NCI-H2227 treated with DMSO at 0.1 percent for 48 hours (cell line): ENCODE data around the gene HOXB2.
A peak's percentile ranks its signal among the peaks of the same experiment; 100 is the strongest.
"Not testable (repeated sequence)": the region's sequence is repeated elsewhere in the genome, so short reads cannot be mapped to it uniquely, and the experiment has no call there.

ENCODE experiments used
- DNase-seq: peaks from one replicate; lab custom pipeline; 2025; lab: John Stamatoyannopoulos, UW

Gene HOXB2

GRCh38 chr17:48514477-48514876 is 30.4 kb downstream of the HOXB2 start:
- no peak for DNase-seq

- DNase-seq, result no peak
These were observed 31.0 kb downstream of the HOXB2 start for GRCh38 chr17:48513666-48514455.

GRCh38 chr17:48513097-48513496 is 31.8 kb downstream of the HOXB2 start:
- no peak for DNase-seq

GRCh38 chr17:48510761-48511604 is 33.9 kb downstream of the HOXB2 start:
- no peak for DNase-seq

- no peak for DNase-seq
These were observed 34.5 kb downstream of the HOXB2 start for GRCh38 chr17:48510381-48510760.

- not testable (repeated sequence) for DNase-seq
These were observed 35.2 kb downstream of the HOXB2 start for GRCh38 chr17:48509708-48510107.

- no peak for DNase-seq
These were observed 38.7 kb downstream of the HOXB2 start for GRCh38 chr17:48506246-48506645.

GRCh38 chr17:48505788-48506187 is 39.1 kb downstream of the HOXB2 start:
- no peak for DNase-seq

- no peak for DNase-seq
These were observed 40.0 kb downstream of the HOXB2 start for GRCh38 chr17:48504953-48505352.

GRCh38 chr17:48503747-48504146 is 41.2 kb downstream of the HOXB2 start:
- no peak for DNase-seq

- DNase-seq, result no peak
These were observed 42.0 kb downstream of the HOXB2 start for GRCh38 chr17:48502901-48503300.

- DNase-seq, result no peak
These were observed 42.6 kb downstream of the HOXB2 start for GRCh38 chr17:48502312-48502711.

- DNase-seq, result peak; percentile 58
These were observed 44.2 kb downstream of the HOXB2 start for GRCh38 chr17:48500435-48501426.

GRCh38 chr17:48499735-48500434 is 45.0 kb downstream of the HOXB2 start:
- peak; percentile 56 for DNase-seq

- no peak for DNase-seq
These were observed 45.7 kb downstream of the HOXB2 start for GRCh38 chr17:48499248-48499647.

- DNase-seq, result no peak
These were observed 46.6 kb downstream of the HOXB2 start for GRCh38 chr17:48498164-48498850.

GRCh38 chr17:48497103-48497502 is 47.8 kb downstream of the HOXB2 start:
- no peak for DNase-seq

GRCh38 chr17:48494335-48494734 is 50.6 kb downstream of the HOXB2 start:
- DNase-seq, result no peak
